Effector CD4-positive, alpha-beta T cell (primary cell): ENCODE results near the gene ARL16.

Source experiments
- DNase-seq: peaks from one replicate; pipeline ENCODE4 v3.0.0-alpha.2; 2020
- total RNA-seq: gene quantifications from one replicate; lab custom pipeline; 2026; lab: John Stamatoyannopoulos, UW

ARL16 gene, protein sequence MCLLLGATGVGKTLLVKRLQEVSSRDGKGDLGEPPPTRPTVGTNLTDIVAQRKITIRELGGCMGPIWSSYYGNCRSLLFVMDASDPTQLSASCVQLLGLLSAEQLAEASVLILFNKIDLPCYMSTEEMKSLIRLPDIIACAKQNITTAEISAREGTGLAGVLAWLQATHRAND
- 15.0 reads per million, percentile 40 among the genes with 10 or more reads in this experiment for total RNA-seq

DNA sequence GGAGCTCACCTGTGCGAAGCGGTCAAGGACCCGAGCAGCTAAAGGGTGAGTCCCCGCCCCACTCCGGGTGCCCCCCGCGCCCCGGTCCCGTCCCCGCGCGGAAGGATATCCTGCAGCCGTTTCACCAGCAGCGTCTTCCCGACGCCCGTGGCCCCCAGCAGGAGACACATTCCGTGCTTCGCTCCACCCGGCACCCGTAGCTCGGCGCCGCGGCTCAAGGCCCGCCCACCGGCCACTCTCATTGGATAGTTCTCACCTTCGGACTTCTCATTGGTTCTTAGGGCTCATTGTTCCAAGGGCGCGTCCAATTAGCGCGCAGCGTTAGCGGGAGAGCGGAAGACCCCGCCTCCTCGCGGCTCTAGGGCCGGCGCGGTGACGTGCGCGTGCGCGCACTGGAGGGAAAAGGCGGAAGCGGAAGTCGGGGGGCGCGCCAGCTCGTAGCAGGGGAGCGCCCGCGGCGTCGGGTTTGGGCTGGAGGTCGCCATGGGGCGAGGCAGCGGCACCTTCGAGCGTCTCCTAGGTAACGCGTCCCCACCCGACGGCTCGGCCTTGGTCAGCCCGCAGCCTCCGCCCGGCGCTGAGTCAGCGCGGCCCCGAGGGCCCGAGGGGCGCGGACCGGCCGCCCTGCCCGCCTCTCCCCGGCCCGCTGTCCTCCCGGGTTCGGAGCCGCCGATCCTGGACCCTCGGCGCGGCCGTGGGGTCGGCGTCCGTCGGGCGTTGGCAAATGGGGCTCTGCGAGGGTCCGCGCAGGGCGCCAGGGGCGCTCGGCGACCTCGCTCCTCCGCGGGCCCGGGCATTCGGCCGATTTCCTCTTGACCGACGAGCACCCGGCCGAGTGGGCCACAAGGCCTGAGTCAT lies at the start of gene ARL16, which contains the start of gene HGS:
TSS of gene ARL16 (minus strand) at position 214 of the 858 bp plus-strand sequence. CDS start at position 170, 44 bp downstream.
TSS of gene HGS (plus strand) at position 428 of the 858 bp plus-strand sequence. CDS start at position 484, 56 bp downstream.
- peak; percentile 95 for DNase-seq

DNA sequence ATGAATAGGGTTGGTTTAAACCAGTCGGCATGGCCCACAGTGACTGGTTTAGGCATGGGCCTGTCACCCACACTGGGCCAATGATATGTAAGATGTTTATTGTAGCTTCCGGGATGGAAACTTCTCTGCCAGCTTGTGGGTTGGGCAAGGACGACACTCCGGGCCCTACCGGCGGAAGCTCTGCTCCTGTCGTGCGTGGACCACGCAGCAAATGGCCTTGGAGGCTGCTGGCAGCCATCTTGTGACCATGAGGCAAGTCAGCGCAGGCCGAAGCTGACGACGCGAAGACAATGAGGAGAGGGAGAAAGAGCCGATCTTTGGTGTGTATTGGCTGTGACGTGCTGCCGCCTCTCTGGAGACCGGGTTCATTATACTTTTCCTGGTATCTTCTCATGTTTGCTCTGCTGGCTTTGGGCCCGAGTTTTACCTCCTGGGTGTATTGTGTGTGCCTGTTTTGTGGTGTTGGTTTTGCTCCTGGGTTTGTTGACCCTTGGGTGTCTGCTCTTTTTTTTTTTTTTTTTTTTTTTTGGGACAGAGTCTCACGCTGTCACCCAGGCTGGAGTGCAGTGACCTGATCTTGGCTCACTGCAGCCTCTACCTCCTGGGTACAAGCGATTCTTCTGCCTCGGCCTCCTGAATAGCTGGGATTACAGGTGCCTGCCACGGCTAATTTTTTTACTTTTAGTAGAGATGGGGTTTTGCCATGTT lies 43.9 kb upstream of the ARL16 start:
- no peak for DNase-seq

DNA sequence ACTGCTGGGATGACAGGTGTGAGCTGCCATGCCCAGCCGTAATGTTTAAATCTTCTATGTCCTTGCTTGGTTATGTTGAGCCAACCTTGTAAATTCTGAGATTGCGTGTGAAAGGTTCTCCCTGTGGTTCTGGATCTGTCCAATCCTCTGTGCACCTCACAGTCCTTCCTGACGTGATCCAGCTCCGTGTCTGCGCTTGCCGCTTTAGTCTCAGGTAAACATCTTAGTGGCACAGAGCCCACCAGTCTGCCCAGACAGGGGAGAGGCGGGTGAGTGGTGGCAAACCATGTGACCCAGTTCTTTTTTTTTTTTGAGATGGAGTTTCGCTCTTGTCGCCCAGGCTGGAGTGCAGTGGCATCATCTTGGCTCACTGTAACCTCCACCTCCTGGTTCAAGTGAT lies 42.4 kb upstream of the ARL16 start:
- DNase-seq: no peak

DNA sequence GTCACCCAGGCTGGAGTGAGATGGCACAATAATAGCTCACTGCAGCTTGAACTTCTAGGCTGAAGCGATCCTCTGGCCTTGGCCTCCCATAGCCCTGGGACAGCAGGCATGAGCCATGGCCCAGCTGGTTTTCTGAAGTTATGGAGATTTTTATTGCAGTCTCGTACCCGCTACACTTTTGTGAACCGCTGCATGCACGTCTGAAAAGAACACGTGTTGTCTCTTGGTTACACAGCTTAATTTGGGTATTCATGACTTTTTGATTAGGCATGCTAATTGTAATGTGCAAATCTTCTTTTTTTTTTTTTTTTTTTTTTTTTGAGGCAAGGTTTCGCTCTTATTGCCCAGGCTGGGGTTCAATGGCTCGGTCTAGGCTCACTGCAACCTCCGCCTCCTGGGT lies 41.8 kb upstream of the ARL16 start:
- DNase-seq: no peak

DNA sequence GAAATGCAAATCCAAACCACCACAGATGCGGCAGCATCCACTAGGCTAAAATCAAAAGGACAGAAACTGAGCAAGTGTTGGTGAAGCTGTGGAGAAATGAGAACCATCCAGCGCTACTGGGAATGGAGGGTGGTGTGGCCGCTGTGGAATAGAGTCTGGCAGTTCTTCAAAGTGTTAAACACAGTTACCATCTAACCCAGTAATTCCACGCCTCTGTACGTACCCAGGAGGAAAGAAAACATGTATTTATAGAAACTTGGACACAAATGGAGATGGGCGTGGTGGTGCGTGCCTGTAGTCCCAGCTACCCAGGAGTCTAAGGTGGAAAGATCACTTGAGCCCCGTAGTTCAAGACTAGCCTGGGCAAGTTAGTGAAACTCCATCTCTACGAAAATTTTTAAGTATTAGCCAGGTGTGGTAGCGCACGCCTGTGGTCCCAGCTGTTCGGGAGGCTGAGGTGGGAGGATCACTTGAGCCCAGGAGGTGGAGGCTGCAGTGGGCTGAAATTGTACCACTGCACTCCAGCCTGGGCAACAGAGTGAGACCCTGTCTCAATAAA lies 40.1 kb upstream of the ARL16 start:
- no peak for DNase-seq

DNA sequence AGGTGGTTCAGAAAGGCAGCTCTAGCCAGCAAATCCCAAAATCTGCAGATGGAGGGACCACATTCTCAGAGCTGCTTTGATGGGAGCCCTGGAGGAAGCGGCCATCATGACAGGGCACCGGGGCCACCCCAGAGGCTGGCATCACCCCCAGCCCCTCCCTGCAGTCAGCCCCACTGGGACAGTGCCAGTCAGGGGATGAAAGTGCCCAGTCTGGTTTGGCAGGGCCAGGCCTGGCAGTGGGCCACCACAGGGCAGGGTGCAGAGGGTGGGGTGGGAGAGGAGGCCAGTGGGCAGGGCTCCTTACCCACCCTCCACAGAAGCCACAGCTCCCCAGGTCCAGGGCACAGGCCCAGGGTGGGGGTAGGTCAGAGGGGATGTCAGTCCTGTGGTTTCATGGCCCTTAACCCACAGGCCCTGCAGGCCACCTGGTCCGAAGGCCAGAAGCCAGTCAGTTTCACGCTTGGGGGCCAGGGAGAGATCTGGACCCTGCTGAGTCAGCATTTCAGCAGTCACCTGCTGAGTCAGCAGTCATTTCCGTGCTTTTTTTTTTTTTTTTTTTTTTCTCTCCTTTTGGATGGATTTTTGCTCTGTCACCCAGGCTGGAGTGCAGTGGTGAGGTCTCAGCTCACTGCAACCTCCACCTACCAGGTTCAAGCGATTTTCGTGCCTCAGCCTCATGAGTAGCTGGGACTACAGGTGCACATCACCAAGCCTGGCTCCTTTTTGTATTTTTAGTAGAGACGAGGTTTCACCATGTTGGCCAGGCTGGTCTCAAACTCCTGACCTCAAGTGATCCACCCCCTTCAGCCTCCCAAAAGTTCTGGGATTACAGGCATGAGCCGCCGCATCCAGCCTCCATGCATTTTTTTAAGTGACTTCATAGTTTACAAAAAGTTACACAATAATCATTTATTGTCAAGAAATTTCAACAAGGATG lies 38.9 kb upstream of the ARL16 start:
- DNase-seq: no peak

DNA sequence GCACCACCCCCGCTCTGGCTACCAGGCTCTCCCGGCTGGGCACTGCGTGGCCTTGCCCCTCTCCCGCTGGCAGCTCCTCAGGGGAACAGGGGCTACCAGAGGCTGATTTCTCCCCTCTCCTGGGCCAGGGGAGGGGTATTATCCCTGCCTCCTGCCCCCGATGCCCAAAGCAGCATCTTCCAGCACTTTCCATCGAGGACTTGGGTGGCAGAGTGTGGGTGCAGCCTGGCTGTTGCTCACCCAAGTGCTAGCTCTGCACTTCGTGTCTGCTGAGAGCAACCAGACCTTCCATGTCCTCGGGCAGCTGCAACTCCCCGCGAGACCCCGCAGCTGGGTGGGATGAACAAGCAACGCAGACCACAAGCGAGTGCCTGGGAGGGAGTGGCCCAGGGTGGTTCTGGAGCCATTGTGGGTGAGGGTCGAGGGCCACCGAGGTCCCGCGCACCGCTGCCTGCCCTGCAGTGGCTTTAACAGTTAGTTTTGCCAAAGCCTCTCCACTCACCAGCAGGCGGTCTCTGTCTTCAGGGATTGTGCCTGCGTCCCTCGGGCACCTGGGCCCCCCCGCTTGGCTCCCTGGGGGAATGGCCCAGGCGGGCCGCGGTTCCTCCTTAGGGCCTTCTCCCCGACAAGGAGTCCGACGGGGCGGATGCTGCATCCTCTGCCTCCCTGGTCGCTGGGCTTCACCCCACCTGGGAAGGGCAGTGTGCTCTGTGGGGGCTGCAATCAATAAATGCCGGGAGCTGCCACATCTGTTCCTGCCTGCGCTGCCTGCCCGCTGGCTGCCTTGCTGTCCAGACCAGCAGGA lies 36.9 kb upstream of the ARL16 start:
- DNase-seq: no peak

DNA sequence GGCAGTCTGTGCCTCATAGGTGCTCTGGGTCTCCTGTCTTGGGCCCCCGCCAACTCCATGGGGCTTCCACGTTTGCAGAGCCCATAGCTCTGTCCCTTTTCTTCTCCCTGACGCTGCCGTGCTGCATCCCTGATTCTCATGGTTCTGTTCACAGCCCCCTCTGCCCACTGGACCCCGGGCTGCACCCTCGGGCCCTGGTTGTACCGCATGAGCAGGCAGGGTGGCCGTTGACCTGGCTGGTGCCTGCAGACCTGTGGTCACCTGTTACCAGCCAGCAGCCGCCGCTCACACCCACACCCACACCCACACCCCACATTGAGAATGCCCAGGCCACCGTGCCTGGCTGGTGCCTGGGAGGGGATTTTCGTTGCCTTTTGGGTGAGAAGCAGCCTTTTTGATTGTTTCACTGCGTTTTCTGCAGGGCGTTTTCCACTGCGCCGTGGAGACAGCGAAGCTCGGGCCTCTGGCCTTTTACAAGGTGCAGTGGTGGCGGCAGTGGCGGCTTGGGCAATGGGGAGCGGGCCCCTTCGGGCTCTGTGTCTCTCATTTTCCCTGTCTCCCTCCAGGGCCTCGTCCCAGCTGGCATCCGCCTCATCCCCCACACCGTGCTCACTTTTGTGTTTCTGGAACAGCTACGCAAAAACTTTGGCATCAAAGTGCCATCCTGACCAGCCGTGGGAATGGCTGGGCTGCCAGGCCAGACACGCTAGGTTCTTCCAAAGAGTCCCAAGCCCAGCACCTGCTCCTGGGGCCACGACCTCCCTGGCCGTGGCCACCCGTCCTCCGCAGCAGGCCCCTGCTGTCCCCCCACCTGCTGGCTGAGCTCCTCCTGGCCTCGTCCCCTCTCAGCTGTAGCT lies 36.0 kb upstream of the ARL16 start:
- DNase-seq: no peak

DNA sequence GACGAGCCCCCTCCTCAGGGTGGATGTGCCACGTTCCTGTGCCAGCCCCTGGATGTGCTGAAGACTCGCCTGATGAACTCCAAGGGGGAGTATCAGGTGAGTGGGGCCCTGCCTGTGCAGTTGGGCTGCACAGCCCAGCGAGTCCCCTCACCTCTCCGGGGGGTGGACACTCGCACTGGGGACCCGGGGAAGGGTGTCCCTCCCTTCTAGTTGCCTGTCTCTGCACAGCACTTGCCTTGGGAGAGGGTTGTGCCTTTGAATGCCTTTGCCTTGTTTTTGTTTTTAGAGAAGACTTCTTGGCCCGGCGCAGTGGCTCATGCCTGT lies 34.1 kb upstream of the ARL16 start:
- DNase-seq: no peak

DNA sequence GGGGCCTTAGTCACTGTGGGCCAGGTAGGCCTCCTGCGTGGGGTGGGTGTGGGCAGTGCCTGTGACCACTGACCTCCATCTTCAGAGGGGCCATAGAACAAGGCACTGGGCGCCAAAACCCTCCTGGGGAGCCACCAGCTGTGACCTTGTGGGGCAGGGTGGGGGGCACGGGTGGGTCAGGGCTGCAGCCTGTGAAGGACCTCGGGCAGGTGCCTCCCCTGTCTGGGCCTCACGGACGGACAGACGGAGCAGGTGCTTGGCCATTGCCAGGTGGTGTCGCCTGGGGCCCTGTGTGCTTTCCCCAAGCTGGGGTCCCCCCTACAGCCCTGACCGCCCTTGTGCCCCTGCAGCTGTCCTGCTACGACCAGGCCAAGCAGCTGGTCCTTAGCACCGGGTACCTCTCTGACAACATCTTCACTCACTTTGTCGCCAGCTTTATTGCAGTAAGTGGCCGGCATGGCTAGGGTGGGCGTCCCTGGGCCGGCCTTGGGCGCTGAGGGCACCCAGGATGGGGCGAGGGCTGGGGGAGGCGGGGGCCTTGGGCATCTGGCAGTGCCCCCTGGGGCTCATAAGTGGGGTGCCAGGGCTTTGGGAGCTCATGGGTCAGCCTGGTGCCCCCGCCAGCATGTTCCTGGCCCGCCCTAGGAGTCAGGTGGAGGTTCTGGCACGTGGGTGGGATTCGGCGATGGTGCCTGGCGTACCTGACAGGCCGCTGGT lies 33.6 kb upstream of the ARL16 start:
- DNase-seq: no peak

DNA sequence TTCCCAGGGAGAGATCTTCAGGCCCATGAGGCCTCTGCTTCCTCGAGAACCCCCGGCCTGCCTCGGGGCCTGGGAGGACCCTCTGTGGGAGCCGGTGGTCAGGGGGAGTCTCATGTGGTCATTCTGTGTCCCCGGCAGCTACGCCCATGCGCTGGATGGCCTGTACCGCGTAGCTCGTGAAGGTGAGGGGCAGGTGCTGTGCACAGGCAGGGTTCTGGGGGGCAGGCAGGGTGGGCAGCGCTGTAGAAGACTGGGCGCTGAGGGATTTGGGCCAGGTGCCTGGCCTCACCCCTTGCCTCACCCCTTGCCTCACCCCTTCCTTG lies 33.0 kb upstream of the ARL16 start:
- DNase-seq: no peak

DNA sequence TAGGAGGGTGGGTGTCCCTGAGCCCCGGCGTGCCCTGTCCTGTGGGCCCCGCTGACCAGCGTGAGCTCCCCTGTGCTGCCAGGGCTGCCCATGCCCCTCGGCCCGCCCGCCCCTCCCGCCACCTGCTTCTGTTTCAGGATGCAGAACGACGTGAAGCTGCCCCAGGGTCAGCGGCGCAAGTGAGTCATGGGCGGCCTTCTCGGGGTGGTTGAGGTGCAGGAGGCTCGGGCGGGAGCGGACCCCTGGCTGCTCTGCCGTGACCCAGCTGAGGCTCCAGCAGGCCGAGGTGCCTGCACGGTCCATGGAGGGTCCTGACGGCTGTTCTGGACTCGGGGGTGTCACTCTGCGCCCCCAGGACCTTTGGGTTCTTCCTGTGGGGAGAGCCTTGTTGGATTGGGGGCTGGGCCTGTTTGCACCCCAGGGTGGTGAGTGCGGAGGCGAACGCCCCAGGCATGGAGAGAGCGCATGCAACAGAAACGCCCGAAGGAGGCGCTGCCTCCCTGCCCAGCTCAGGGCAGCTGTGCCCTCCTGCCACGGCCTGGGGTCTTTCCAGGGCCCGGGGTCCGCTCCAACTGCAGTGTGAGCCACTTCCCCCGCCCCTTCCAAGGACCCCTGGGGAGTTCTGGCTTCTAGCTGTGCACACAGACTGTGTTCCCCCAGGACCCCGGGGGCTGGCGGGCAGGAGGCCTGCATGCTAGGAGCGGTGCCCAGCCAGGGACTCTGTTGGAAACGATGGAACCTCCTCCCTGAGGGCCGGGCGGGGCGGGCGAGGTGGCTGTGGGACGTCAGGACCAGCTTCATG lies 32.5 kb upstream of the ARL16 start:
- no peak for DNase-seq

DNA sequence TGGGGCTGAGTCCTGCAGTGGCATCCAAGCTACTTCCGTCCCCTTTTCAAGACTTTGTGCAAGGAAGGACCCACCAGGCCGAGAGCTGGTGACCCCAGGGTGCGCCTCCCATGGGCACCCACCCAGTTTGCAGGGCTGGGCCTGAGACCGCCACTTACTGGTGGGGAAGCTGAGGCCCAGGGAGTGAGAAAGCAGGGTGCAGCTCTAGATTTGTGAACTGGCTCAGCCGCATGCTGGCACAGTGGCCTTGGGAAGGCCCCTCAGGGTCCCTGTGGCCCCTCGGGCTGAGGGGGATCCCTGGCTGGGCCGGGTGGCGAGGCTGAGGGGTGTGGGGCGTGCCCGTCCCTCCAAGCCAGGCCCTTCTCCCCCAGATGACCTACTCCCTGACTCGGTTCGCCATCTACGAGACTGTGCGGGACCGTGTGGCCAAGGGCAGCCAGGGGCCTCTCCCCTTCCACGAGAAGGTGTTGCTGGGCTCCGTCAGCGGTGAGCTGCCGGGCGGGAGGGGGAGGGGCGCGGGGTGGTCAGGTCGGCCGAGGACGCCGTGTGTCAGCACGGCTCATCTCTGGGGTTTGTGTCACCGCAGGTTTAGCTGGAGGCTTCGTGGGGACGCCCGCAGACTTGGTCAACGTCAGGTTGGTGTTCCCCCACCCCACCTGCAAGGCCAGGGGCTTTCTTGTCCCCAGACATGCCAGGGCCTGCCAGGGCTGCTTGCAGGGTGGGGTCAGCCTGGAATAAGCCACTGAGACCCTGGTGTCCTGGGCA lies 31.7 kb upstream of the ARL16 start:
- DNase-seq: no peak

DNA sequence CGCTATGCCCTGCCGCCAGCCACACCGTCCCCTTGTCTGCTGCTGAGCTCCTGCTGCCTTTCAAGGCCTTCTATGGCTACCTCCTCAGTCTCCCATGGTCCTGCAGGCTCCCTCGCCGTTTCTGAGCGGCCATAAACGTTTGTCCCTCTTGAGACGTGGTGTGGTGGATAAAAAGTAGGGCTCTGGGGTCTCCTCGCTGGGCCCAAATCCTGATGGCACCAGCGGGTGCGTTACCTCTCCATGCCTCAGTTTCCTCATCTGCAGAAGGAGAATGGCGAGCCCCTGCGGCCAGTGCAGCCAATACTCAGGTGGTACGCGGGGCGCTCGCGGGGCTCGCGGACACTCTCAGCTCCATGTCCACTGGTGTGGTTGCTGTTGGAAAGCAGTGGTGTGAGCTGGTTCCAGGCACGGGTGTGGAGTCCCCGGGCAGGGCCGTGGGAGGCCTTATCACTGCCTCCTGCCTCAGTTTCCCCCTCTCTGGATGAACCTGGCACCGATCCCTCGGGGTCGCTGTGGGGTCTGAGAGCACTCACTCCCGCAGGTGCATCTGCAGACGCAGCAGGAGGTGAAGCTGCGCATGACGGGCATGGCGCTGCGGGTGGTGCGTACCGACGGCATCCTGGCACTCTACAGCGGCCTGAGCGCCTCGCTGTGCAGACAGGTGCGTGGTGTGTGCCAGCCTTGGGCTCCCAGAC lies 31.0 kb upstream of the ARL16 start:
- DNase-seq: no peak

DNA sequence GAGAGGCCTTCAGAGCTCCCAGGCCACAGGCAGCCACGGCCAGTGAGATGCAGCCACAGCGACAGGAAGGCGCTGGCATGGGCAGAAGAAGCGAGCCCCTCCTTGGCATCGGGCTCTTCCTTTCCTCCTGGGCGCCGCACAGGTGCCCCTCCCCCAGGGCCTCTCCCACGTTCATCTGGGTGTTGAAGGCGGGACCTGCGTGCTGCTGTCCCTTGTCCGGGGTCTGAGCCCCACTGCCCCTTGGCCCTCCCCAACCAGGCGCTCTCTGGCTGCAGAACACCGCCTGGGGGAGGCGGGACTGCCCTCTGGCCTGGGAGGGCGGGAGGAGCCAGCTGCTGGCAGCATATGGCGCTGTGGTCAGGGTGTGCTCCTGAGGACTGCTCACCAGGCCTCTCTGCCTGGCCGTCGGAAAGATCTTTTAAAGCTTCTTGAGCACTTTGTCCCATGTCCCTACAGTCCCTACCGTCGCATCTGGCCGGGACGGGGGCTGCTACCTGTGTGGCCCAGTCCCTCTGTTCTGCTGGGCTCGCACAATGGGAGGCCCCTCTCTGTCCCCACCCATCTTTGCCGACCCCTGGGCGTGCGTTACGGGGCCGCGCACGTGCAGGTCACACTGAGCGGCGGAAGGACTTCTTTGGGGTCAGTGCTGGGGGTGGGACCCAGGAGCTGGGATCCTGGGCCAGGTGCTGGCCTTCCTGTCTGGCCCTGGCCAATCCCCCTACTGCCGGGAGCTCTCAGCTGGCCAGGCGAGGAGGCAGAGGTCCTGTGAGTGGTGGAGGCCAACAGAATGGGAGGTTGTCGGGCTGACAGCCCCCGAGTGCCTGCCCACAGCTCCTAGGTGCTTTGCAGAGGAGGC lies 30.2 kb upstream of the ARL16 start:
- DNase-seq: no peak

DNA sequence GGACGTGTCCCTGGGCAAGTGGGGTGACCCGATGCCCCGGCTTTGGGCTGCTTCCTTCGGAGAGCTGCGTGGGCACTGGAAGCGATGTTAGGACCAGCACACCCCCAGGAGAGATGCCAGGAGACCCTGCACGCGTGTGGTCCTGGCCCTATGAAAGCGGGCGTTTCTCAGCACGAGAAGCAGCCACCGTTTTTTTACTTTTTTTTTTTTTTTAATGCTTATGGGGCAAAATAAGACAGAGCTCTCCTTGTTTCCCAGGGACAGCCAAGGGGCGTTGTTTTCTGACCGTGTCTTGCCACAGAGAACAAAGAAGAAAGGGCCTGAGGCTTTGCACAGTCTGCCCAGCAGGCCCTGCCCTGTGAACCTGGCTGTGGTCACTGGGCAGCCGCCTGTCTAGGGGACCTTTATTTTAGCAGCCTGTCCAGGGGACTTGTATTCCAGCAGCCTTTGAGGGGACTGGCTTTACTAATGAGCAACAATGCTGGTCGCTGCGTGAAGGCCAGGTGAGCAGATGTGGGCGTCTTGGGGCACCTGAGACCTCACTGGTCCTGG lies 29.5 kb upstream of the ARL16 start:
- no peak for DNase-seq
